ENCODE data around the gene HLA-B.
A peak's percentile ranks its signal among the peaks of the same experiment; 100 is the strongest.

HLA-B gene

GRCh38 chr6:31356216-31356945 is 598 bp downstream of the HLA-B start:
- intact Hi-C loops (cut with DNase I) = loop anchor here (5.0 kb wide), 1 partner anchor 154 kb away; no protein-coding TSS in a partner anchor
- DNase-seq = peak in 11 of 42 donors; percentile 9 to 62 (median 29)

- intact Hi-C loops (cut with DNase I) = loop anchor here (5.0 kb wide), 1 partner anchor 153 kb away; no protein-coding TSS in a partner anchor
- DNase-seq = no peak
Observed at GRCh38 chr6:31355583-31355948, 1.4 kb downstream of the HLA-B start.

GRCh38 chr6:31354864-31355582 is 2.0 kb downstream of the HLA-B start:
- intact Hi-C loops (cut with DNase I) = loop anchor here (5.0 kb wide), 1 partner anchor 153 kb away; no protein-coding TSS in a partner anchor
- peak in 1 of 42 donors; percentile 31 for DNase-seq

GRCh38 chr6:31354158-31354863 is 2.7 kb downstream of the HLA-B start:
- DNase-seq = no peak
- intact Hi-C loops (cut with DNase I) = no loop called here

- DNase-seq = peak in 1 of 42 donors; percentile 23
- intact Hi-C loops (cut with DNase I) = no loop called here
Observed at GRCh38 chr6:31353384-31353945, 3.5 kb downstream of the HLA-B start.

- intact Hi-C loops (cut with DNase I) = no loop called here
- no peak for DNase-seq
Observed at GRCh38 chr6:31352683-31353383, 4.1 kb downstream of the HLA-B start.

- intact Hi-C loops (cut with DNase I) = no loop called here
Observed at GRCh38 chr6:31352310-31352682, 4.7 kb downstream of the HLA-B start.

GRCh38 chr6:31351401-31352309 is 5.3 kb downstream of the HLA-B start:
- DNase-seq = no peak
- intact Hi-C loops (cut with DNase I) = no loop called here

More at GRCh38 chr6:31352310-31352682, 4.7 kb downstream of the HLA-B start:
- DNase-seq = no peak

GRCh38 chr6:31351033-31351380 is 6.0 kb downstream of the HLA-B start:
- intact Hi-C loops (cut with DNase I) = no loop called here
- DNase-seq = no peak

- DNase-seq = no peak
- intact Hi-C loops (cut with DNase I) = no loop called here
Observed at GRCh38 chr6:31350196-31351032, 6.6 kb downstream of the HLA-B start.

GRCh38 chr6:31349301-31349700 is 7.7 kb downstream of the HLA-B start:
- no peak for DNase-seq
- intact Hi-C loops (cut with DNase I) = no loop called here

- DNase-seq = no peak
- intact Hi-C loops (cut with DNase I) = no loop called here
Observed at GRCh38 chr6:31345026-31345730, 11.8 kb downstream of the HLA-B start.

- intact Hi-C loops (cut with DNase I) = no loop called here
- no peak for DNase-seq
Observed at GRCh38 chr6:31340228-31340627, 16.8 kb downstream of the HLA-B start.

GRCh38 chr6:31339210-31339609 is 17.8 kb downstream of the HLA-B start:
- no peak for DNase-seq
- intact Hi-C loops (cut with DNase I) = no loop called here

- intact Hi-C loops (cut with DNase I) = no loop called here
- DNase-seq = no peak
Observed at GRCh38 chr6:31336896-31337496, 20.0 kb downstream of the HLA-B start.

Data from head of caudate nucleus (tissue), 42 donors.